KMS-11 (cell line): ENCODE measurements around the gene TRIM44.
"Not testable (repeated sequence)": the region's sequence is repeated elsewhere in the genome, so short reads cannot be mapped to it uniquely, and the experiment has no call there.

Source experiments
- H2AFZ ChIP-seq: fragments of 200-600 bp; sonication (generic); 2 replicates; pipeline ENCODE4 v1.6.1; 2016; ENCODE audit warnings: antibody characterized with exemption, mixed run types, low read depth
- H3K27ac ChIP-seq: fragments of 200-600 bp; sonication (generic); 2 replicates; pipeline ENCODE4 v1.6.1; 2016; ENCODE audit warnings: mild to moderate bottlenecking, mixed run types
- H3K27me3 ChIP-seq: fragments of 200-600 bp; sonication (generic); 2 replicates; pipeline ENCODE4 v1.6.1; 2017; ENCODE audit warnings: mild to moderate bottlenecking, low read depth, mixed run types, moderate library complexity; ENCODE audit not compliant: insufficient read depth
- H3K36me3 ChIP-seq: fragments of 200-600 bp; sonication (generic); 2 replicates; pipeline ENCODE4 v1.6.1; 2017; ENCODE audit warnings: mild to moderate bottlenecking, mixed run types; ENCODE audit not compliant: insufficient read depth
- H3K4me1 ChIP-seq: fragments of 200-600 bp; sonication (generic); 2 replicates; pipeline ENCODE4 v1.6.1; 2016; ENCODE audit warnings: mild to moderate bottlenecking, low read depth, mixed run types; ENCODE audit not compliant: poor library complexity, severe bottlenecking
- H3K4me2 ChIP-seq: fragments of 200-600 bp; sonication (generic); 2 replicates; pipeline ENCODE4 v1.7.0; 2016; ENCODE audit warnings: mild to moderate bottlenecking, mixed run types
- H3K4me3 ChIP-seq: fragments of 200-600 bp; sonication (generic); IDR thresholded peaks from 2 replicates; pipeline ENCODE4 v1.6.1; 2017; ENCODE audit warnings: low read depth, low read length, mixed read lengths; ENCODE audit not compliant: insufficient read depth
- H3K79me2 ChIP-seq: fragments of 200-600 bp; sonication (generic); 2 replicates; pipeline ENCODE4 v1.6.1; 2016; ENCODE audit warnings: low read depth, mixed run types; ENCODE audit not compliant: insufficient read depth
- H3K9ac ChIP-seq: fragments of 200-600 bp; sonication (generic); 2 replicates; pipeline ENCODE4 v1.6.1; 2016; ENCODE audit warnings: mild to moderate bottlenecking, mixed run types
- H4K20me1 ChIP-seq: fragments of 200-600 bp; sonication (generic); 2 replicates; pipeline ENCODE4 v1.6.1; 2016; ENCODE audit warnings: mild to moderate bottlenecking, mixed run types; ENCODE audit not compliant: insufficient read depth
- TF ChIP-seq, protein P1 (sequence below): fragments of 200-600 bp; sonication (generic); conservative IDR thresholded peaks from 2 replicates; pipeline ENCODE4 v1.6.1; 2017; ENCODE audit warnings: low read depth, mild to moderate bottlenecking, antibody characterized with exemption, low read length, moderate library complexity, mixed read lengths

TRIM44 gene

DNA sequence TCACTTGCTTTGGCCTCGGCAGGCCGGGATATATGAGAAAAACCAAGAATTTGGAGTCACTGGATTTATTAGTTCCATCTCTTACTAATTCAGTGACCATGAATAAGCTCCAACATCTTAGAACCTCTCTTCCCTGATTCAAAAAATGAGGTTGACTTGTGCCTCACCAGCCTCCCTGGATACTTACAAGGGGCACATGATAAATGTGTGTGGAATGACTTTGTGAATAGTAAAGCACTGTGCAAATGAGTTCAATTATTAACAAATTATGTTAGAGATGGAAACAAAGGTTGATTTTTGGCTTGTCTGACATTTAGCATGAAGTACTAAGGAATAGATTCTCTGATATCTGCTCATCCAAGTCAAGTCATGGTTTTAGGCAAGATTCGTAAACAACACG, 104.1 kb downstream of the TRIM44 start:
- Histone ChIP-seq H2AFZ (no peak overlapping the region), H4K20me1 (no peaks in the 10 kb centered on the region), H3K27me3 (no peaks in the 10 kb centered on the region), H3K4me1 (no peaks in the 10 kb centered on the region), H3K27ac (no peak overlapping the region), H3K79me2 (no peaks in the 10 kb centered on the region), H3K4me3 (no peak overlapping the region), H3K4me2 (no peak overlapping the region), H3K36me3 (no peaks in the 10 kb centered on the region), H3K9ac (no peak overlapping the region)
- TF ChIP-seq, protein P1, sequence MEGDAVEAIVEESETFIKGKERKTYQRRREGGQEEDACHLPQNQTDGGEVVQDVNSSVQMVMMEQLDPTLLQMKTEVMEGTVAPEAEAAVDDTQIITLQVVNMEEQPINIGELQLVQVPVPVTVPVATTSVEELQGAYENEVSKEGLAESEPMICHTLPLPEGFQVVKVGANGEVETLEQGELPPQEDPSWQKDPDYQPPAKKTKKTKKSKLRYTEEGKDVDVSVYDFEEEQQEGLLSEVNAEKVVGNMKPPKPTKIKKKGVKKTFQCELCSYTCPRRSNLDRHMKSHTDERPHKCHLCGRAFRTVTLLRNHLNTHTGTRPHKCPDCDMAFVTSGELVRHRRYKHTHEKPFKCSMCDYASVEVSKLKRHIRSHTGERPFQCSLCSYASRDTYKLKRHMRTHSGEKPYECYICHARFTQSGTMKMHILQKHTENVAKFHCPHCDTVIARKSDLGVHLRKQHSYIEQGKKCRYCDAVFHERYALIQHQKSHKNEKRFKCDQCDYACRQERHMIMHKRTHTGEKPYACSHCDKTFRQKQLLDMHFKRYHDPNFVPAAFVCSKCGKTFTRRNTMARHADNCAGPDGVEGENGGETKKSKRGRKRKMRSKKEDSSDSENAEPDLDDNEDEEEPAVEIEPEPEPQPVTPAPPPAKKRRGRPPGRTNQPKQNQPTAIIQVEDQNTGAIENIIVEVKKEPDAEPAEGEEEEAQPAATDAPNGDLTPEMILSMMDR, result no peak

DNA sequence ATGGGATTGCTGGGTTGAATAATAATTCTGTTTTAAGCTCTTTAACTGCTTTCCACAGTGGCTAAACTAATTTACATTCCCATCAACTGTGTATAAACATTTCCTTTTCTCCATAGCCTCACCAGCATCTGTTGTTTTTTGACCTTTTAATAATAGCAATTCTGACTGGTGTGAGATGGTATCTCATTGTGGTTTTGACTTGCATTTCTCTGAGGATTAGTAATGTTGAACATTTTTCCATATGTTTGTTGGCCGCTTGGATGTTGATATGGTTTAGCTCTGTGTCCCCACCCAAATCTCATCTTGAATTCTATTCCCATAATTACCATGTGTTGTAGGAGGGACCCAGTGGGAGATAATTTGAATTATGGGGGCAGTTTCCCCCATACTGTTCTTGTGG, 107.8 kb downstream of the TRIM44 start:
- not testable (repeated sequence) for H4K20me1 ChIP-seq, H3K4me3 ChIP-seq, H2AFZ ChIP-seq, H3K4me2 ChIP-seq, H3K27me3 ChIP-seq, H3K27ac ChIP-seq, H3K4me1 ChIP-seq, H3K79me2 ChIP-seq, H3K9ac ChIP-seq, H3K36me3 ChIP-seq

DNA sequence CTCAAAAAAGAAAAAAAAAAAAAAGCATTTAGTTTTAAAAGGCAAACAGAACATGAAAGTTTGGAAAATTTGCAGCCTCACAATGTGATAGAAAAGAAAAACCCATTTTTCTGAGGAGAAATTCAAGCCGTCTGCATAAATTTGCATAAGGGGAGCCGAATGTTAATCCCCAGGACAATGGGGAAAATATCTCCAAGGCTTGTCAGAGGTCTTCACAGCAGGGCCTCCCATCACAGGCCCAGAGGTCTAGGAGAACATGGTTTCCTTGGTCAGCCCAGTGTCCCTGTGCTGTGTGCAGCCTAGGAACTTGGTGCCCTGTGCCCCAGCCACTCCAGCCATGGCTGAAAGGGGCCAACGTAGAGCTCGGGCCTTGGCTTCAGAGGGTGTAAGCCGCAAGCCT, 109.1 kb downstream of the TRIM44 start:
- Histone ChIP-seq H3K9ac (no peak overlapping the region), H3K4me1 (no peaks in the 10 kb centered on the region), H3K27ac (no peak overlapping the region), H2AFZ (no peak overlapping the region), H3K27me3 (no peaks in the 10 kb centered on the region), H3K36me3 (no peaks in the 10 kb centered on the region), H4K20me1 (no peaks in the 10 kb centered on the region), H3K79me2 (0 out of 2 replicates have a peak, but pooled peaks cover 4% of the 10 kb centered on the region), H3K4me3 (no peak overlapping the region), H3K4me2 (no peak overlapping the region)
- TF ChIP-seq, protein P1, result no peak

DNA sequence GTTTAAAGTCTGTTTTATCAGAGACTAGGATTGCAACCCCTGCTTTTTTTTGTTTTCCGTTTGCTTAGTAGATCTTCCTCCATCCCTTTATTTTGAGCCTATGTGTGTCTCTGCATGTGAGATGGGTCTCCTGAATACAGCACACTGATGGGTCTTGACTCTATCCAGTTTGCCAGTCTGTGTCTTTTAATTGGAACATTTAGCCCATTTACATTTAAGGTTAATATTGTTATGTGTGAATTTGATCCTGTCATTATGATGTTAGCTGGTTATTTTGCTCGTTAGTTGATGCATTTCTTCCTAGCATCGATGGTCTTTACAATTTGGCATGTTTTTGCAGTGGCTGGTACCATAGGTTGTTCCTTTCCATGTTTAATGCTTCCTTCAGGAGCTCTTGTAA, 114.7 kb downstream of the TRIM44 start:
- not testable (repeated sequence) for H3K36me3 ChIP-seq, H3K4me3 ChIP-seq, H3K79me2 ChIP-seq, H3K4me2 ChIP-seq, H3K4me1 ChIP-seq, H2AFZ ChIP-seq, H4K20me1 ChIP-seq, H3K9ac ChIP-seq, H3K27ac ChIP-seq, H3K27me3 ChIP-seq

DNA sequence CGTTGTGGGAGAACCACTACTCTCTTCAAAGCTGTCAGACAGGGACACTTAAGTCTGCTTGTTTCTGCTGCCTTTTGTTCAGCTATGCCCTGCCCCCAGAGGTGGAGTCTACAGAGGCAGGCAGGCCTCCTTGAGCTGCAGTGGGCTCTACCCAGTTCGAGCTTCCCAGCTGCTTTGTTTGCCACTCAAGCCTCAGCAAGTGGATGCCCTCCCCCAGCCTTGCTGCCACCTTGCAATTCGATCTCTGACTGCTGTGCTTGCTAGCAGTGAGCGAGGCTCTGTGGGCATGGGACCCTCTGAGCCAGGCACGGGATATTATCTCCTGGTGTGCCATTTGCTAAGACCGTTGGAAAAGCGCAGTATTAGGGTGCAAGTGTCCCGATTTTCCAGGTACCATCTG, 116.4 kb downstream of the TRIM44 start:
- not testable (repeated sequence) for H3K79me2 ChIP-seq, H3K4me2 ChIP-seq, H3K27me3 ChIP-seq, H4K20me1 ChIP-seq, H3K9ac ChIP-seq, H3K4me3 ChIP-seq, H3K4me1 ChIP-seq, H2AFZ ChIP-seq, H3K36me3 ChIP-seq, H3K27ac ChIP-seq

DNA sequence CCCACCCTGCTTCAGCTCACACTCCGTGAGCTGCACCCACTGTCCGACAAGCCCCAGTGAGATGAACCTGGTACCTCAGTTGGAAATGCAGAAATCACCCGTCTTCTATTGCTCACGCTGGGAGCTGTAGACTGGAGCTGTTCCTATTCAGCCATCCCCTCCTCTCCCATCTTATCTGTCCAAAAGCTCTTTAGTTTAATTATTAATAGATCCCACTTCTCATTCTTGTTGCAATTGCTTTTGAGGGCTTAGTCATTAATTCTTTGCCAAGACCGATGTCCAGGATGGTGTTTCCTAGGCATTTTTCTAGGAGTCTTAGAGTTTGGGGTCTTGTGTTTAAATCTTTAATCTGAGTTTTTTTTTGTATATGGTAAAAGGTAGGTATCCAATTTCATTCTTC, 116.8 kb downstream of the TRIM44 start:
- H2AFZ ChIP-seq, result no peak overlapping the region
- H3K4me3 ChIP-seq, result no peak overlapping the region
- no peaks in the 10 kb centered on the region for H3K4me1 ChIP-seq
- no peaks in the 10 kb centered on the region for H3K36me3 ChIP-seq
- H4K20me1 ChIP-seq, result no peaks in the 10 kb centered on the region
- no peaks in the 10 kb centered on the region for H3K27me3 ChIP-seq
- H3K9ac ChIP-seq, result no peak overlapping the region
- TF ChIP-seq, protein P1, result no peak
- H3K79me2 ChIP-seq, result 0 out of 2 replicates have a peak, but pooled peaks cover 4% of the 10 kb centered on the region
- H3K27ac ChIP-seq, result no peak overlapping the region
- no peak overlapping the region for H3K4me2 ChIP-seq
